Measurements from ENCODE around the gene CCL11. TPM values are rescaled to one million over a fixed set of nuclear protein-coding genes. Genes with fewer than 3 reads are reported as not detected.

CCL11 gene
- total RNA-seq, 1 experiment from 2014 or later: not detected

DNA sequence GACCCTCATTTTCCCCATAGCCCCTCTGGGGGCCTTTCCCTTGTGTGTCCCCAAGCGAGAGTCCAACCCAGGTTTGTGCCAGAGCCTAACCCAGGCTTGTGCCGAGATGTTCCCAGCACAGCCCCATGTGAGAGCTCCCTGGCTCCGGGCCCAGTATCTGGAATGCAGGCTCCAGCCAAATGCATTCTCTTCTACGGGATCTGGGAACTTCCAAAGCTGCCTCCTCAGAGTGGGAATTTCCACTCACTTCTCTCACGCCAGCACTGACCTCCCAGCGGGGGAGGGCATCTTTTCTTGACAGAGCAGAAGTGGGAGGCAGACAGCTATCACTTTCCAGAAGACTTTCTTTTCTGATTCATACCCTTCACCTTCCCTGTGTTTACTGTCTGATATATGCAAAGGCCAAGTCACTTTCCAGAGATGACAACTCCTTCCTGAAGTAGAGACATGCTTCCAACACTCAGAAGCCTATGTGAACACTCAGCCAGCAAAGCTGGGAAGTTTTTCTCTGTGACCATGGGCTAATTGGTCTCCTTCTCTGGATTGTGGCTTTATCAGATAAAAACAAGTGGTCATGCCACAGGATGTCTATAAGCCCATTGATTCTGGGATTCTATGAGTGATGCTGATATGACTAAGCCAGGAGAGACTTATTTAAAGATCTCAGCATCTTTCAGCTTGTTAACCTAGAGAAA is 33.0 kb upstream of the CCL11 start:
- ATAC-seq: no peak
- no peak overlapping the region for H3K4me2 ChIP-seq (ENCODE audit: low read length)
- H3F3A ChIP-seq (ENCODE audit: low read length, unreplicated experiment): no peaks in the 10 kb centered on the region
- H3K36me3 ChIP-seq (ENCODE audit: low read depth, low read length): no peaks in the 10 kb centered on the region
- CTCF ChIA-PET: no interaction called here
- POLR2A ChIA-PET (ENCODE audit: unreplicated experiment): no interaction called here
- H3K9me2 ChIP-seq (replicated peaks; ENCODE audit: low read length): no peaks in the 10 kb centered on the region
- H3K27ac ChIP-seq (ENCODE audit: low read length): no peak overlapping the region
- H3K4me3 ChIP-seq (ENCODE audit: low read length): no peak overlapping the region
- TF ChIP-seq EZH2 (IDR thresholded peaks at IDR 0.05; ENCODE audit: low read length, unreplicated experiment) (no peak), EZH2phosphoT487 (IDR thresholded peaks at IDR 0.05; ENCODE audit: borderline replicate concordance, low read length) (no peak)
- TF ChIP-seq, protein P1, sequence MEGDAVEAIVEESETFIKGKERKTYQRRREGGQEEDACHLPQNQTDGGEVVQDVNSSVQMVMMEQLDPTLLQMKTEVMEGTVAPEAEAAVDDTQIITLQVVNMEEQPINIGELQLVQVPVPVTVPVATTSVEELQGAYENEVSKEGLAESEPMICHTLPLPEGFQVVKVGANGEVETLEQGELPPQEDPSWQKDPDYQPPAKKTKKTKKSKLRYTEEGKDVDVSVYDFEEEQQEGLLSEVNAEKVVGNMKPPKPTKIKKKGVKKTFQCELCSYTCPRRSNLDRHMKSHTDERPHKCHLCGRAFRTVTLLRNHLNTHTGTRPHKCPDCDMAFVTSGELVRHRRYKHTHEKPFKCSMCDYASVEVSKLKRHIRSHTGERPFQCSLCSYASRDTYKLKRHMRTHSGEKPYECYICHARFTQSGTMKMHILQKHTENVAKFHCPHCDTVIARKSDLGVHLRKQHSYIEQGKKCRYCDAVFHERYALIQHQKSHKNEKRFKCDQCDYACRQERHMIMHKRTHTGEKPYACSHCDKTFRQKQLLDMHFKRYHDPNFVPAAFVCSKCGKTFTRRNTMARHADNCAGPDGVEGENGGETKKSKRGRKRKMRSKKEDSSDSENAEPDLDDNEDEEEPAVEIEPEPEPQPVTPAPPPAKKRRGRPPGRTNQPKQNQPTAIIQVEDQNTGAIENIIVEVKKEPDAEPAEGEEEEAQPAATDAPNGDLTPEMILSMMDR (conservative IDR thresholded peaks at IDR 0.05; ENCODE audit: low read depth, low read length): no peak
- H2AFZ ChIP-seq (ENCODE audit: low read length): no peak overlapping the region
- no peaks in the 10 kb centered on the region for H3K4me1 ChIP-seq (ENCODE audit: insufficient read depth, low read length)
- no peaks in the 10 kb centered on the region for H4K20me1 ChIP-seq (ENCODE audit: low read length)
- no peak for DNase-seq
- no peaks in the 10 kb centered on the region for H3K79me2 ChIP-seq (ENCODE audit: low read length)
- intact Hi-C loops (cut with micrococcal nuclease): no loop called here
- no TSS peak for BruUV-seq (replicated peaks)
- no peak overlapping the region for H3K9ac ChIP-seq (ENCODE audit: low read length)
- H3K27me3 ChIP-seq (ENCODE audit: low read length): no peaks in the 10 kb centered on the region
- no peaks in the 10 kb centered on the region for H3K9me3 ChIP-seq (ENCODE audit: low read length)

DNA sequence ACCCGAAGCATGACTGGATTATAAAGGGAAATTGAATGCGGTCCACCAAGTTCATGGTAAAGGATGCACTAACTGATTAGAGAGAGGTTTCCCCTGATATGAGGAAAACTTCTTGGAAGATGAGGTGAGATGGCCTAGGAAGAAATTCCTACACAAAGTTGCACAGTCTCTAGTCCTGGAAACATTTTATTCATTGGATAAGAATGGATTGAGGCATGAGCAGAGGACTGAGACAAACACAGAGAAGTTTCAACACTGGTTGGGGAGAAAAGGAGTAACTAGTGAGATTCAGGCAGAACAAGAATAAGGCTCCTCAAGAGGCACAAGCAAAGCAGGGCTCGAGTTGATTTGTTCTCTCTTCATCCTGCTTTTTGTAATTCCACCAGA is 32.4 kb upstream of the CCL11 start:
- Histone ChIP-seq H3K27ac (ENCODE audit: low read length) (no peak overlapping the region), H3K9me3 (ENCODE audit: low read length) (no peaks in the 10 kb centered on the region), H2AFZ (ENCODE audit: low read length) (no peak overlapping the region), H3K4me1 (ENCODE audit: insufficient read depth, low read length) (no peaks in the 10 kb centered on the region), H3K4me2 (ENCODE audit: low read length) (no peak overlapping the region), H3K9ac (ENCODE audit: low read length) (no peak overlapping the region), H3K4me3 (ENCODE audit: low read length) (no peak overlapping the region), H3K27me3 (ENCODE audit: low read length) (no peaks in the 10 kb centered on the region), H3F3A (ENCODE audit: low read length, unreplicated experiment) (no peaks in the 10 kb centered on the region), H3K36me3 (ENCODE audit: low read depth, low read length) (no peaks in the 10 kb centered on the region), H3K9me2 (replicated peaks; ENCODE audit: low read length) (no peaks in the 10 kb centered on the region), H3K79me2 (ENCODE audit: low read length) (no peaks in the 10 kb centered on the region), H4K20me1 (ENCODE audit: low read length) (no peaks in the 10 kb centered on the region)
- POLR2A ChIA-PET (ENCODE audit: unreplicated experiment): no interaction called here
- DNase-seq (no peak), ATAC-seq (no peak)
- CTCF ChIA-PET: no interaction called here
- BruUV-seq (replicated peaks): no TSS peak
- TF ChIP-seq EZH2phosphoT487 (IDR thresholded peaks at IDR 0.05; ENCODE audit: borderline replicate concordance, low read length): no peak
- TF ChIP-seq EZH2 (IDR thresholded peaks at IDR 0.05; ENCODE audit: low read length, unreplicated experiment): no peak
- TF ChIP-seq, protein P1 (conservative IDR thresholded peaks at IDR 0.05; ENCODE audit: low read depth, low read length): no peak
- intact Hi-C loops (cut with micrococcal nuclease): no loop called here

- Histone ChIP-seq H3K27me3 (ENCODE audit: low read length) (no peaks in the 10 kb centered on the region), H3K4me2 (ENCODE audit: low read length) (no peak overlapping the region), H3K9me2 (replicated peaks; ENCODE audit: low read length) (no peaks in the 10 kb centered on the region), H4K20me1 (ENCODE audit: low read length) (no peaks in the 10 kb centered on the region), H3K9me3 (ENCODE audit: low read length) (no peaks in the 10 kb centered on the region), H3K4me1 (ENCODE audit: insufficient read depth, low read length) (no peaks in the 10 kb centered on the region), H3K9ac (ENCODE audit: low read length) (no peak overlapping the region), H3K4me3 (ENCODE audit: low read length) (no peak overlapping the region), H3F3A (ENCODE audit: low read length, unreplicated experiment) (no peaks in the 10 kb centered on the region), H3K79me2 (ENCODE audit: low read length) (no peaks in the 10 kb centered on the region), H3K36me3 (ENCODE audit: low read depth, low read length) (no peaks in the 10 kb centered on the region), H2AFZ (ENCODE audit: low read length) (no peak overlapping the region), H3K27ac (ENCODE audit: low read length) (no peak overlapping the region)
- intact Hi-C loops (cut with micrococcal nuclease): no loop called here
- DNase-seq: no peak
- TF ChIP-seq EZH2 (IDR thresholded peaks at IDR 0.05; ENCODE audit: low read length, unreplicated experiment): no peak
- TF ChIP-seq, protein P1 (conservative IDR thresholded peaks at IDR 0.05; ENCODE audit: low read depth, low read length): no peak
- TF ChIP-seq EZH2phosphoT487 (IDR thresholded peaks at IDR 0.05; ENCODE audit: borderline replicate concordance, low read length): no peak
- BruUV-seq (replicated peaks): no TSS peak
- ChIA-PET CTCF (no interaction called here), POLR2A (ENCODE audit: unreplicated experiment) (no interaction called here)
- ATAC-seq: no peak
Measured at GRCh38 chr17:34254146-34254545, 31.4 kb upstream of the CCL11 start.

Data from PC-3 (cell line).